ENCODE data around the gene PILRB. TPM values are rescaled to one million over a fixed set of nuclear protein-coding genes. Genes with fewer than 3 reads are reported as not detected.
"Not testable (repeated sequence)": the region's sequence is repeated elsewhere in the genome, so short reads cannot be mapped to it uniquely, and the experiment has no call there.

The PILRB gene
- total RNA-seq, 1 experiment from 2014 or later, result 74.1 TPM

GRCh38 chr7:100358857-100359212, 918 bp downstream of the PILRB start:
- no peaks in the 10 kb centered on the region for H3F3A ChIP-seq (ENCODE audit: low read length, unreplicated experiment)
- no peak overlapping the region for H3K4me2 ChIP-seq (ENCODE audit: low read length)
- H3K9ac ChIP-seq (ENCODE audit: low read length), result no peak overlapping the region
- H3K9me2 ChIP-seq (replicated peaks; ENCODE audit: low read length), result no peaks in the 10 kb centered on the region
- H3K79me2 ChIP-seq (ENCODE audit: low read length), result no peaks in the 10 kb centered on the region
- no peaks in the 10 kb centered on the region for H3K4me1 ChIP-seq (ENCODE audit: insufficient read depth, low read length)
- no peaks in the 10 kb centered on the region for H3K9me3 ChIP-seq (ENCODE audit: low read length)
- ATAC-seq, result no peak
- no TSS peak for BruUV-seq (replicated peaks)
- no peak for TF ChIP-seq CTCF (conservative IDR thresholded peaks at IDR 0.05; ENCODE audit: low read depth, low read length)
- no peak for TF ChIP-seq EZH2phosphoT487 (IDR thresholded peaks at IDR 0.05; ENCODE audit: borderline replicate concordance, low read length)
- no peak for TF ChIP-seq EZH2 (IDR thresholded peaks at IDR 0.05; ENCODE audit: low read length, unreplicated experiment)
- H2AFZ ChIP-seq (ENCODE audit: low read length), result no peak overlapping the region
- no peaks in the 10 kb centered on the region for H4K20me1 ChIP-seq (ENCODE audit: low read length)
- CTCF ChIA-PET, result no interaction called here
- H3K27ac ChIP-seq (ENCODE audit: low read length), result no peak overlapping the region
- no peak overlapping the region for H3K4me3 ChIP-seq (ENCODE audit: low read length)
- intact Hi-C loops (cut with micrococcal nuclease), result loop anchor here (10.0 kb wide), 1 partner anchor 46 kb away; no protein-coding TSS in a partner anchor
- no peaks in the 10 kb centered on the region for H3K27me3 ChIP-seq (ENCODE audit: low read length)
- no peak for DNase-seq
- POLR2A ChIA-PET (ENCODE audit: unreplicated experiment), result no interaction called here
- H3K36me3 ChIP-seq (ENCODE audit: low read depth, low read length), result peaks cover 42% of the 10 kb centered on the region

DNA sequence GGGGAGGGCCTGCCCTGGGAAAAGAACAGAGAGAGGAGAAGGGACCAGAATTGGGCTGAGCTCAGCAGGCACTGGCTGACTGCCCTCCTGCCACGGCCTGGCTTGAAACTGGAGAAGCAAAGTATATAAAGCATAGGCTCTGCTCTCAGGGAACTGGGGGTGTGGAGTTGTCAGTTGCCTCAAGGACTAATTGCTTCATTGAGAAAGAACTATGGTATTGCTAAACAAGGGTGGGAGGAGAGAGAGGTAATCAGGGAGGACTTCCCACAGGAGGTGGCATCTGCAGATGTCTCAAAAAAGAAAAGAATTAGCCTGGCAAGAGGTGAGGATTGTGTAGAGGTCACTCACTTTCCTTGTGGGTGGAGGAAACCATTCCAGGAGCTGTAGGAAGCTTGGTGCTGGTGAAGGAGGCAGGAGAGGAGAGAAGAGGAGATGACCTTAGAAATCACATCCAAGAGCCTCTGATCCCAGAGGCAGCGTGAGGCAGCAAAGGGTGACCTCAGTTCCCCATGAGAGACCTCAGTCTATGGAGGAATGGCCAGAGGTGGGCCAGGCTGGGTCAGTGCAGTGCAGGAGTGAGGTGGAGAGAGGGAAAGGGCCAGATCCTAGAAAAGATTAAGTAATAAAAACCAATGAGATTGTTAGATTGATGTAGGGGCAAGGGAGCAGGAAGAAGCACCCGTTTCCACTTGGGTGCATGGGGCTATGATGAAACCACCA, 2.4 kb downstream of the PILRB start:
- Histone ChIP-seq H3F3A (ENCODE audit: low read length, unreplicated experiment) (no peaks in the 10 kb centered on the region), H3K9me2 (replicated peaks; ENCODE audit: low read length) (no peaks in the 10 kb centered on the region), H3K9ac (ENCODE audit: low read length) (no peak overlapping the region), H3K36me3 (ENCODE audit: low read depth, low read length) (peaks cover 41% of the 10 kb centered on the region), H3K79me2 (ENCODE audit: low read length) (no peaks in the 10 kb centered on the region), H3K4me2 (ENCODE audit: low read length) (no peak overlapping the region), H4K20me1 (ENCODE audit: low read length) (no peaks in the 10 kb centered on the region), H3K4me1 (ENCODE audit: insufficient read depth, low read length) (no peaks in the 10 kb centered on the region), H3K27ac (ENCODE audit: low read length) (no peak overlapping the region), H2AFZ (ENCODE audit: low read length) (no peak overlapping the region), H3K9me3 (ENCODE audit: low read length) (no peaks in the 10 kb centered on the region), H3K4me3 (ENCODE audit: low read length) (no peak overlapping the region), H3K27me3 (ENCODE audit: low read length) (no peaks in the 10 kb centered on the region)
- BruUV-seq (replicated peaks), result no TSS peak
- intact Hi-C loops (cut with micrococcal nuclease), result no loop called here
- DNase-seq, result no peak
- ChIA-PET CTCF (no interaction called here), POLR2A (ENCODE audit: unreplicated experiment) (no interaction called here)
- no peak for TF ChIP-seq EZH2 (IDR thresholded peaks at IDR 0.05; ENCODE audit: low read length, unreplicated experiment)
- TF ChIP-seq CTCF (conservative IDR thresholded peaks at IDR 0.05; ENCODE audit: low read depth, low read length), result no peak
- TF ChIP-seq EZH2phosphoT487 (IDR thresholded peaks at IDR 0.05; ENCODE audit: borderline replicate concordance, low read length), result no peak
- no peak for ATAC-seq

DNA sequence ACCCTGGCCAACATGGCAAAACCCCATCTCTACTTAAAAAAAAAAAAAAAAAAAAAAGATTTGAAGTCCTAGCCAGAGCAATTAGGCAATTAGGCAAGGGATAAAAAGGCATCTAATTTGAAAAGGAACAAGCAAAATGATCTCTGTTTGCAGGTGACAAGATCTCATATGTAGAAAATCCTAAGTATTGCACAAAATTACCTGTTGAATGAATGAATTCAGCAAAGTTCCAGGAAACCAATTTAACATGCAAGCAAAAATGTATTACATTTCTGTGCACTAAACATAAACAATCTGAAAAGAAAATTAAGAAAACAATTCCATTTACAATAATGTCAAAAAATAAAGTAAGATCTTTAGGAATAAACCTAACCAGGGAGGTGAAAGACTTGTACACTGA, 5.2 kb downstream of the PILRB start:
- Histone ChIP-seq H3K4me2 (ENCODE audit: low read length) (no peak overlapping the region), H3F3A (ENCODE audit: low read length, unreplicated experiment) (no peaks in the 10 kb centered on the region), H3K9me3 (ENCODE audit: low read length) (no peaks in the 10 kb centered on the region), H3K79me2 (ENCODE audit: low read length) (no peaks in the 10 kb centered on the region), H4K20me1 (ENCODE audit: low read length) (no peaks in the 10 kb centered on the region), H3K36me3 (ENCODE audit: low read depth, low read length) (peaks cover 37% of the 10 kb centered on the region), H3K4me1 (ENCODE audit: insufficient read depth, low read length) (no peaks in the 10 kb centered on the region), H2AFZ (ENCODE audit: low read length) (no peak overlapping the region), H3K27me3 (ENCODE audit: low read length) (no peaks in the 10 kb centered on the region), H3K4me3 (ENCODE audit: low read length) (no peak overlapping the region), H3K9me2 (replicated peaks; ENCODE audit: low read length) (no peaks in the 10 kb centered on the region), H3K9ac (ENCODE audit: low read length) (no peak overlapping the region), H3K27ac (ENCODE audit: low read length) (no peak overlapping the region)
- no peak for TF ChIP-seq EZH2phosphoT487 (IDR thresholded peaks at IDR 0.05; ENCODE audit: borderline replicate concordance, low read length)
- no peak for TF ChIP-seq CTCF (conservative IDR thresholded peaks at IDR 0.05; ENCODE audit: low read depth, low read length)
- TF ChIP-seq EZH2 (IDR thresholded peaks at IDR 0.05; ENCODE audit: low read length, unreplicated experiment), result no peak
- ATAC-seq, result no peak
- BruUV-seq (replicated peaks), result no TSS peak
- intact Hi-C loops (cut with micrococcal nuclease), result no loop called here
- ChIA-PET CTCF (no interaction called here), POLR2A (ENCODE audit: unreplicated experiment) (no interaction called here)
- no peak for DNase-seq

DNA sequence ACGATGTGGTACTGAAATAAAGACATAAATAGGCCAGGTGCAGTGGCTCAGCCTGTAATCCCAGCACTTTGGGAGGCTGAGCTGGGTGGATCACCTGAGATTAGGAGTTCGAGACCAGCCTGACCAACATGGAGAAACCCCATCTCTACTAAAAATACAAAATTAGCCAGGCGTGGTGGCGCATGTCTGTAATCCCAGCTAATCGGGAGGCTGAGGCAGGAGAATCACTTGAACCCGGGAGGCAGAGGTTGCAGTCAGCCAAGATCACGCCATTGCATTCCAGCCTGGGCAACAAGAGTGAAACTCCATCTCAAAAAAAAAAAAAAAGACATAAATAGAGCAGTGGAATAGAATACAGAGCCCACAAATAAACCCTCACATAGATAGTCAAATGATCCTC, 5.9 kb downstream of the PILRB start:
- not testable (repeated sequence) for H3K4me1 ChIP-seq (ENCODE audit: insufficient read depth, low read length)

More for the DNA sequence above, 5.9 kb downstream of the PILRB start:
- H3K79me2 ChIP-seq (ENCODE audit: low read length); BruUV-seq (replicated peaks); POLR2A ChIA-PET (ENCODE audit: unreplicated experiment); H3K4me2 ChIP-seq (ENCODE audit: low read length); H3K27me3 ChIP-seq (ENCODE audit: low read length); H3K9ac ChIP-seq (ENCODE audit: low read length); H3K27ac ChIP-seq (ENCODE audit: low read length); H3K9me3 ChIP-seq (ENCODE audit: low read length); ATAC-seq; H3F3A ChIP-seq (ENCODE audit: low read length, unreplicated experiment); DNase-seq; H3K9me2 ChIP-seq (replicated peaks; ENCODE audit: low read length); CTCF ChIA-PET; H4K20me1 ChIP-seq (ENCODE audit: low read length); H2AFZ ChIP-seq (ENCODE audit: low read length); intact Hi-C loops (cut with micrococcal nuclease); H3K4me3 ChIP-seq (ENCODE audit: low read length): not testable (repeated sequence)
- peaks cover 35% of the 10 kb centered on the region for H3K36me3 ChIP-seq (ENCODE audit: low read depth, low read length)

Measured in PC-3 (cell line).